HepG2 (cell line): ENCODE data around the gene PKLR. TPM values are rescaled to one million over a fixed set of nuclear protein-coding genes. Genes with fewer than 3 reads are reported as not detected.

Experiments
- ATAC-seq: fragments of 200-7000 bp; cut with Tn5 transposase; 3 replicates; pipeline ENCODE4 v1.9.1; 2020; ENCODE audit warnings: mild to moderate bottlenecking, moderate library complexity
- BruUV-seq: library from RNA; stranded (reverse); fragments of 400-500 nt; replicated peaks from 2 replicates; lab custom pipeline; 2021; lab: Mats Ljungman, UMichigan
- CTCF ChIA-PET: fragments of 300-600 bp; formaldehyde crosslinking; extraction: SDS; loops from one replicate; lab custom pipeline; 2021; ENCODE audit warnings: low total read pairs, inconsistent platforms, low intra/inter-chr PET ratio; lab: Yijun Ruan, JAX
- POLR2A ChIA-PET: fragments of 350-600 bp; sonication (Branson Sonifier 250); formaldehyde crosslinking; loops from one replicate; lab custom pipeline; 2020; ENCODE audit warnings: antibody characterized with exemption, inconsistent platforms; lab: Yijun Ruan, JAX
- DNase-seq: peaks from one replicate; pipeline ENCODE4 v3.0.0-alpha.2; 2015; ENCODE audit warnings: low spot score
- FAIRE-seq: peaks from 3 replicates; lab custom pipeline; 2011; peaks lifted over from hg19 to GRCh38; lab: Jason Lieb, UNC
- H2AFZ ChIP-seq: one replicate; pipeline ENCODE4 v1.6.1; 2011; ENCODE audit warnings: low read length, inconsistent platforms
- H3K27ac ChIP-seq: fragments of 300-600 bp; 3 replicates; pipeline ENCODE4 v1.8.0; 2011; ENCODE audit warnings: mixed run types, mild to moderate bottlenecking, mixed read lengths, low read length, inconsistent platforms; ENCODE audit not compliant: insufficient read depth; ENCODE audit errors: extremely low read length
- H3K27me3 ChIP-seq, 2 experiments: fragments of 200-600 bp in 1 of 2; 2 replicates in 1 of 2; 3 replicates in 1 of 2; pipeline versions ENCODE4 v1.6.0 to v1.8.0; 2011; ENCODE audit warnings: low read length in 2 of 2, mild to moderate bottlenecking in 2 of 2, moderate library complexity in 2 of 2, inconsistent platforms in 1 of 2; ENCODE audit not compliant: insufficient read depth in 2 of 2, control insufficient read depth in 1 of 2
- H3K36me3 ChIP-seq, 2 experiments: fragments of 200-600 bp in 1 of 2; replicated peaks in 1 of 2; 2 replicates in 1 of 2; 3 replicates in 1 of 2; pipeline versions ENCODE4 v1.5.1 to v1.8.0; 2011; ENCODE audit warnings: low read length in 2 of 2, inconsistent platforms in 1 of 2; ENCODE audit not compliant: insufficient read depth in 2 of 2, control insufficient read depth in 1 of 2
- H3K4me1 ChIP-seq: 2 replicates; pipeline ENCODE4 v1.5.1; 2012; ENCODE audit warnings: low read length, inconsistent platforms; ENCODE audit not compliant: insufficient read depth
- H3K4me2 ChIP-seq: 2 replicates; pipeline ENCODE4 v1.6.0; 2011; ENCODE audit warnings: low read depth, low read length, inconsistent platforms
- H3K4me3 ChIP-seq, 3 experiments: fragments of 200-600 bp in 1 of 3; sonication (generic), shearing (Covaris generic) in 1 of 3; replicated peaks in 1 of 3; 2 replicates each; pipeline ENCODE4 v1.5.1; 2011 to 2016; ENCODE audit warnings: low read length in 3 of 3, inconsistent platforms in 2 of 3, low read depth in 2 of 3, mild to moderate bottlenecking in 2 of 3, control low read depth in 1 of 3, mixed read lengths in 1 of 3; ENCODE audit not compliant: insufficient read depth in 1 of 3
- H3K79me2 ChIP-seq: one replicate; pipeline ENCODE4 v1.6.1; 2011; ENCODE audit warnings: low read length, inconsistent platforms; ENCODE audit not compliant: insufficient read depth
- H3K9ac ChIP-seq: 2 replicates; pipeline ENCODE4 v1.6.0; 2011; ENCODE audit warnings: mild to moderate bottlenecking, low read depth, low read length, inconsistent platforms; ENCODE audit not compliant: insufficient read depth
- H3K9me3 ChIP-seq: 2 replicates; pipeline ENCODE4 v1.5.1; 2012; ENCODE audit warnings: mild to moderate bottlenecking, low read length
- H4K20me1 ChIP-seq: 2 replicates; pipeline ENCODE4 v1.6.0; 2011; ENCODE audit warnings: inconsistent platforms, mild to moderate bottlenecking, low read length, moderate library complexity; ENCODE audit not compliant: insufficient read depth
- ELF3 ChIP-seq: IDR thresholded peaks from 2 replicates; pipeline ENCODE4 v1.6.1; 2016; ENCODE audit warnings: missing genetic modification reagents, missing compliant biosample characterization
- HNRNPLL ChIP-seq: fragments of 200-400 bp; formaldehyde crosslinking; IDR thresholded peaks from 2 replicates; pipeline ENCODE4 v1.6.1; 2017; ENCODE audit warnings: mild to moderate bottlenecking, low read depth, low read length; ENCODE audit not compliant: poor library complexity, severe bottlenecking
- IKZF1 ChIP-seq: fragments of 450-650 bp; IDR thresholded peaks from 2 replicates; pipeline ENCODE4 v1.7.1; 2016
- IRX3 ChIP-seq: sonication (generic); formaldehyde crosslinking; IDR thresholded peaks from 2 replicates; pipeline ENCODE4 v1.8.1; 2023; ENCODE audit warnings: mild to moderate bottlenecking, low read depth, missing genetic modification reagents, borderline replicate concordance
- KLF6 ChIP-seq: IDR thresholded peaks from 2 replicates; pipeline ENCODE4 v1.8.0; 2016; ENCODE audit warnings: missing biosample characterization, missing genetic modification reagents
- MTA3 ChIP-seq: sonication (generic); formaldehyde crosslinking; IDR thresholded peaks from 2 replicates; pipeline ENCODE4 v1.4.0; 2020; ENCODE audit warnings: missing genetic modification reagents
- NFRKB ChIP-seq: fragments of 450-650 bp; IDR thresholded peaks from 2 replicates; pipeline ENCODE4 v1.6.1; 2017
- NONO ChIP-seq, 2 experiments: fragments of 450-650 bp in 1 of 2; sonication (generic) in 1 of 2; formaldehyde crosslinking in 1 of 2; IDR thresholded peaks in 1 of 2; conservative IDR thresholded peaks in 1 of 2; 2 replicates each; pipeline versions ENCODE4 v1.6.1 to v1.8.0; 2017 to 2022; ENCODE audit warnings: mild to moderate bottlenecking in 1 of 2, missing genetic modification reagents in 1 of 2, moderate library complexity in 1 of 2
- NR3C1 ChIP-seq: sonication (generic); formaldehyde crosslinking; IDR thresholded peaks from 2 replicates; pipeline ENCODE4 v1.4.0; 2020; ENCODE audit warnings: missing genetic modification reagents
- REL ChIP-seq: sonication (generic); formaldehyde crosslinking; conservative IDR thresholded peaks from 2 replicates; pipeline ENCODE4 v1.8.0; 2022; ENCODE audit warnings: mild to moderate bottlenecking, missing genetic modification reagents, moderate library complexity
- RFXANK ChIP-seq: IDR thresholded peaks from 2 replicates; pipeline ENCODE4 v1.6.1; 2016
- SPEN ChIP-seq: sonication (generic); formaldehyde crosslinking; IDR thresholded peaks from 2 replicates; pipeline ENCODE4 v1.5.1; 2020; ENCODE audit warnings: low read depth, mild to moderate bottlenecking, missing genetic modification reagents
- SYNCRIP ChIP-seq: fragments of 200-400 bp; formaldehyde crosslinking; IDR thresholded peaks from 2 replicates; pipeline ENCODE4 v1.6.1; 2018; ENCODE audit warnings: mild to moderate bottlenecking, low read depth, low read length; ENCODE audit not compliant: insufficient read depth
- ZFP1 ChIP-seq: IDR thresholded peaks from 2 replicates; pipeline ENCODE4 v1.6.1; 2016
- ZFP41 ChIP-seq: sonication (generic); formaldehyde crosslinking; IDR thresholded peaks from 2 replicates; pipeline ENCODE4 v1.4.0; 2020; ENCODE audit warnings: mild to moderate bottlenecking, missing genetic modification reagents, borderline replicate concordance
- ZNF34 ChIP-seq: sonication (generic); formaldehyde crosslinking; IDR thresholded peaks from 2 replicates; pipeline ENCODE4 v1.4.0; 2020; ENCODE audit warnings: mild to moderate bottlenecking, missing genetic modification reagents, borderline replicate concordance
- ZNF530 ChIP-seq: sonication (generic); formaldehyde crosslinking; IDR thresholded peaks from 2 replicates; pipeline ENCODE4 v1.5.0; 2020; ENCODE audit warnings: low read depth, mild to moderate bottlenecking, missing genetic modification reagents
- ZNF660 ChIP-seq: sonication (generic); formaldehyde crosslinking; IDR thresholded peaks from 2 replicates; pipeline ENCODE4 v1.5.1; 2020; ENCODE audit warnings: mild to moderate bottlenecking, low read depth, missing genetic modification reagents, borderline replicate concordance
- ZNF780A ChIP-seq: sonication (generic); formaldehyde crosslinking; IDR thresholded peaks from 2 replicates; pipeline ENCODE4 v1.8.0; 2022; ENCODE audit warnings: mild to moderate bottlenecking, missing genetic modification reagents, moderate library complexity
- ZSCAN31 ChIP-seq: sonication (generic); formaldehyde crosslinking; IDR thresholded peaks from 2 replicates; pipeline ENCODE4 v1.5.0; 2020; ENCODE audit warnings: low read depth, mild to moderate bottlenecking, missing genetic modification reagents
- WGBS: methylation state at CpG from one replicate; pipeline ENCODE4 v1.1.6; 2017; ENCODE audit warnings: low lambda C conversion rate; 5-methylcytosine and 5-hydroxymethylcytosine counted together
- in situ Hi-C: cut with HindIII; loops from 2 replicates; pipeline ENCODE4 v1.10.0; 2017; ENCODE audit warnings: low pct_unique_long_range_greater_than_20kb; ENCODE audit not compliant: extremely low pct_ligation_motif_present
- intact Hi-C: fragments of 100-400 bp; cut with micrococcal nuclease; formaldehyde crosslinking; loops from one replicate; pipeline ENCODE4 v1.10.0; 2022; ENCODE audit not compliant: unreplicated experiment
- polyA plus RNA-seq, 8 experiments: library from polyadenylated mRNA; depleted of rRNA in 3 of 8; stranded (reverse) in 7 of 8; unstranded in 1 of 8; fragments of >200 nt; fragmentation: Illumina TruSeq in 4 of 8; extraction: Trizol in 4 of 8; gene quantifications; 2 replicates each; pipeline versions ENCODE4 v1.2.1 to v1.2.3, GENCODE V29; 2011 to 2016; ENCODE audit warnings: low read depth in 4 of 8, missing spikeins in 1 of 8, mixed read lengths in 1 of 8; ENCODE audit not compliant: insufficient read depth in 1 of 8
- total RNA-seq, 5 experiments: library from RNA; depleted of rRNA; stranded (reverse); fragments of >200 nt; fragmentation: Illumina TruSeq; extraction: Trizol; gene quantifications; 2 replicates each; pipeline ENCODE4 v1.2.3, GENCODE V29; 2016; ENCODE audit warnings: low read depth in 1 of 5
- TF ChIP-seq, protein P1 (sequence below): sonication (generic); formaldehyde crosslinking; IDR thresholded peaks from 2 replicates; pipeline ENCODE4 v1.8.0; 2022; ENCODE audit warnings: missing genetic modification reagents, mild to moderate bottlenecking, inconsistent platforms, borderline replicate concordance
- TF ChIP-seq, protein P2 (sequence below): sonication (generic); formaldehyde crosslinking; IDR thresholded peaks from 2 replicates; pipeline ENCODE4 v1.5.1; 2020; ENCODE audit warnings: missing genetic modification reagents, mild to moderate bottlenecking, borderline replicate concordance

Gene PKLR
- total and polyA plus RNA-seq, 2 of the 13 experiments (the other 11 are each of a cell fraction or from before 2014, with no cell fraction given) = 10.3 to 29.3 TPM

DNA sequence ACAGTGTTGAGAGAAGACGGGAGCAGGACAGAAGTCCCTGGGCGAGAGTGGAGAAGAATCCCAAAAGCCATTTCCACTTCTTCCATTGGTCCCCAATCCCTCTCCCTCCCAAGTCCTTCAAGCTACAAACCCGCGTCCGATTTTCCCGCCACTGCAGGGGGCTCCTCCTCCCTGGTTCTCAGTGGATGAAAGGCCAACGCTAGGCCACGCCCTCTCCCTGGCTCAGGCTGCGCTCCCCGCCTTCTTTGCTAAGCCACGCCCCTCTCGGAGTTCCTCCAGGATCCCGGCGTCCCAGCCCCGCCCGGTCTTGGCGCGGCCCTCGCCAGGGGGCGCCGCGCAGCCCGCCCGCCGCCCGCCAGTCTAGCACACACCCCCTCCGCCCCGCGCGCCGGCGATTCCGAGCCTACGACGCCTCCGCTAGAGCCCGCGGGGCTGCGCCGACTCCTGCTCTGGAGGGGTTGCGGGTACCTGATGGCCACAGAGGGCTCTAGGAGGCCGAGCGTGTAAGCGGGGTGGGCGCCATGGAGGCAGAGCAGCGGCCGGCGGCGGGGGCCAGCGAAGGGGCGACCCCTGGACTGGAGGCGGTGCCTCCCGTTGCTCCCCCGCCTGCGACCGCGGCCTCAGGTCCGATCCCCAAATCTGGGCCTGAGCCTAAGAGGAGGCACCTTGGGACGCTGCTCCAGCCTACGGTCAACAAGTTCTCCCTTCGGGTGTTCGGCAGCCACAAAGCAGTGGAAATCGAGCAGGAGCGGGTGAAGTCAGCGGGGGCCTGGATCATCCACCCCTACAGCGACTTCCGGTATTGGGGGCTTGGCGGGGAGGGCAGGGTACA is 24.0 kb downstream of the PKLR start, which contains the start of gene HCN3:
Gene HCN3 (plus strand): TSS at position 394 of the 832 bp plus-strand sequence. CDS start 128 bp downstream, at position 522.
- peaks cover 7% of the 10 kb centered on the region for H3K79me2 ChIP-seq
- peak; percentile 50 for FAIRE-seq
- H3K9me3 ChIP-seq = no peaks in the 10 kb centered on the region
- H3K27me3 ChIP-seq = no peaks in the 10 kb centered on the region; a peak in 2 of 5 replicates
- H4K20me1 ChIP-seq = no peaks in the 10 kb centered on the region
- CTCF ChIA-PET = interaction anchor here (2.1 to 2.4 kb wide), 2 partner anchors 31 to 46 kb away, joined by 21 to 35 read pairs; partner anchors contain the start of gene FDPS
- peaks cover 44% of the 10 kb centered on the region for H3K4me1 ChIP-seq
- ATAC-seq = peak; percentile 79
- peak within 1 kb of the TSS; percentile 87 to 97 (median 95) for H3K4me3 ChIP-seq
- no peak within 1 kb of the TSS for H2AFZ ChIP-seq
- in situ Hi-C loops (loop anchor here (5.0 kb wide), 1 partner anchor 40 kb away; no protein-coding TSS in a partner anchor), intact Hi-C loops (loop anchor here (1.0 to 5.0 kb wide), 2 partner anchors 31 to 45 kb away; partner anchors contain the start of genes FDPS and RUSC1)
- H3K4me2 ChIP-seq = peak within 1 kb of the TSS; percentile 95
- DNase-seq = peak; percentile 93
- H3K9ac ChIP-seq = peak within 1 kb of the TSS; percentile 68
- peak within 1 kb of the TSS; percentile 38 for H3K27ac ChIP-seq
- no peaks in the 10 kb centered on the region; a peak in 1 of 5 replicates for H3K36me3 ChIP-seq
- WGBS = 7% methylated on average over 14 of the region's 68 CpGs
- POLR2A ChIA-PET = interaction anchor here (0.7 to 2.6 kb wide), 10 partner anchors 11 to 46 kb away, joined by 3 to 10 read pairs (median 6); partner anchors contain the start of genes FDPS and SCAMP3
- BruUV-seq = TSS peak; percentile 59
- TF ChIP-seq ZNF780A (CRISPR knock-in tag) = no peak
- TF ChIP-seq, protein P1, sequence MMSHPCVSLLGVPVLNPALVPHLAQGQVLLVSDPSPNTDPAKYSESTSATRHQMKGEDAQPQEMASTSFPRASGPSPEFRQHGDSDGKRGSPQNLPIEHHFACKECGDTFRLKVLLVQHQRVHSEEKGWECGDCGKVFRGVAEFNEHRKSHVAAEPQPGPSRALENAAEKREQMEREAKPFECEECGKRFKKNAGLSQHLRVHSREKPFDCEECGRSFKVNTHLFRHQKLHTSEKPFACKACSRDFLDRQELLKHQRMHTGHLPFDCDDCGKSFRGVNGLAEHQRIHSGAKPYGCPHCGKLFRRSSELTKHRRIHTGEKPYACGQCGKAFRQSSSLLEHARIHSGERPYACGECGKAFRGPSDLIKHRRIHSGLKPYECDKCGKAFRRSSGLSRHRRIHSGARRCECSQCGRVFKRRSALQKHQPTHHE = no peak
- TF ChIP-seq NFRKB = no peak
- TF ChIP-seq, protein P2, sequence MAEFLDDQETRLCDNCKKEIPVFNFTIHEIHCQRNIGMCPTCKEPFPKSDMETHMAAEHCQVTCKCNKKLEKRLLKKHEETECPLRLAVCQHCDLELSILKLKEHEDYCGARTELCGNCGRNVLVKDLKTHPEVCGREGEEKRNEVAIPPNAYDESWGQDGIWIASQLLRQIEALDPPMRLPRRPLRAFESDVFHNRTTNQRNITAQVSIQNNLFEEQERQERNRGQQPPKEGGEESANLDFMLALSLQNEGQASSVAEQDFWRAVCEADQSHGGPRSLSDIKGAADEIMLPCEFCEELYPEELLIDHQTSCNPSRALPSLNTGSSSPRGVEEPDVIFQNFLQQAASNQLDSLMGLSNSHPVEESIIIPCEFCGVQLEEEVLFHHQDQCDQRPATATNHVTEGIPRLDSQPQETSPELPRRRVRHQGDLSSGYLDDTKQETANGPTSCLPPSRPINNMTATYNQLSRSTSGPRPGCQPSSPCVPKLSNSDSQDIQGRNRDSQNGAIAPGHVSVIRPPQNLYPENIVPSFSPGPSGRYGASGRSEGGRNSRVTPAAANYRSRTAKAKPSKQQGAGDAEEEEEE (CRISPR knock-in tag) = no peak
- TF ChIP-seq RFXANK (CRISPR knock-in tag) = no peak
- TF ChIP-seq REL (CRISPR knock-in tag) = no peak
- no peak for TF ChIP-seq ZNF660
- peak; percentile 89 for TF ChIP-seq HNRNPLL
- peak; percentile 88 for TF ChIP-seq KLF6 (CRISPR knock-in tag)
- no peak for TF ChIP-seq IRX3 (CRISPR knock-in tag)
- peak; percentile 87 for TF ChIP-seq ZSCAN31 (CRISPR knock-in tag)
- TF ChIP-seq ELF3 (CRISPR knock-in tag) = peak; percentile 49; the same call in 1 of the 2 replicates
- no peak for TF ChIP-seq IKZF1
- TF ChIP-seq ZNF530 (CRISPR knock-in tag) = no peak
- no peak for TF ChIP-seq NR3C1 (CRISPR knock-in tag)
- no peak for TF ChIP-seq ZFP41 (CRISPR knock-in tag)
- no peak for TF ChIP-seq MTA3 (CRISPR knock-in tag)
- no peak for TF ChIP-seq NONO (IDR thresholded peaks at IDR 0.05)
- TF ChIP-seq NONO (CRISPR knock-in tag; conservative IDR thresholded peaks at IDR 0.05) = peak; percentile 71; the same call in 1 of the 2 replicates
- TF ChIP-seq ZFP1 = no peak
- TF ChIP-seq SYNCRIP = no peak
- TF ChIP-seq SPEN (CRISPR knock-in tag) = peak; percentile 27
- TF ChIP-seq ZNF34 (CRISPR knock-in tag) = no peak
